Uterus (tissue), 4 donors: ENCODE measurements around the gene HTRA1. TPM values are rescaled to one million over a fixed set of nuclear protein-coding genes. Genes with fewer than 3 reads are reported as not detected.

Source experiments
- DNase-seq, 2 donors: peaks; one replicate each; pipeline ENCODE4 v3.0.0-alpha.2; 2019 to 2020
- H3K27ac ChIP-seq, 2 donors: fragments of 200-600 bp; sonication (generic); 1 replicate in 1 of 2; 2 replicates in 1 of 2; pipeline ENCODE4 v1.5.1; 2016 to 2018
- H3K27me3 ChIP-seq, 2 donors: fragments of 200-600 bp; sonication (generic); one replicate each; pipeline ENCODE4 v1.5.1; 2018 to 2019; ENCODE audit warnings: control low read depth in 1 of 2
- H3K36me3 ChIP-seq, 2 donors: fragments of 200-600 bp; sonication (generic); one replicate each; pipeline ENCODE4 v1.5.1; 2019; ENCODE audit warnings: control low read depth in 1 of 2
- H3K4me1 ChIP-seq, 2 donors: fragments of 200-600 bp; sonication (generic); one replicate each; pipeline ENCODE4 v1.5.1; 2018 to 2019; ENCODE audit warnings: control low read depth in 1 of 2
- H3K4me3 ChIP-seq, 2 donors: fragments of 200-600 bp; sonication (generic); 1 replicate in 1 of 2; 2 replicates in 1 of 2; pipeline ENCODE4 v1.5.1; 2018 to 2019; ENCODE audit warnings: mild to moderate bottlenecking in 1 of 2
- H3K9me3 ChIP-seq, 2 donors: fragments of 200-600 bp; sonication (generic); one replicate each; pipeline ENCODE4 v1.5.1; 2019; ENCODE audit warnings: control low read depth in 1 of 2
- POLR2A ChIP-seq, 2 donors: fragments of 450-650 bp; IDR thresholded peaks; one replicate each; pipeline ENCODE4 v1.6.1; 2016; ENCODE audit warnings: antibody characterized with exemption in 2 of 2, mild to moderate bottlenecking in 1 of 2, moderate library complexity in 1 of 2
- intact Hi-C: fragments of 100-400 bp; cut with DNase I; formaldehyde crosslinking; loops from one replicate; pipeline ENCODE4 v1.15.1; 2023; ENCODE audit warnings: low total_unique reads
- total RNA-seq, 4 donors: library from RNA; depleted of rRNA in 3 of 4; stranded (reverse); fragments of >200 nt in 3 of 4; gene quantifications; one replicate each; pipeline versions ENCODE4 v1.1.0 to v1.2.4, GENCODE V29; 2014 to 2023
- TF ChIP-seq, protein P1 (sequence below), 4 experiments: fragments of 200-600 bp in 2 of 4; fragments of 450-650 bp in 2 of 4; sonication (generic) in 2 of 4; IDR thresholded peaks; one replicate each; pipeline ENCODE4 v1.5.1; 2016 to 2019; ENCODE audit warnings: antibody characterized with exemption in 4 of 4, mild to moderate bottlenecking in 2 of 4, moderate library complexity in 1 of 4
- donor health status: DM: yes; HTN: yes; CAD: no.

The HTRA1 gene
- total RNA-seq, 4 donors from 2014 or later: 98.3 to 153 (median 142) TPM

GRCh38 chr10:122486406-122487080, 25.2 kb downstream of the HTRA1 start:
- TF ChIP-seq, protein P1, sequence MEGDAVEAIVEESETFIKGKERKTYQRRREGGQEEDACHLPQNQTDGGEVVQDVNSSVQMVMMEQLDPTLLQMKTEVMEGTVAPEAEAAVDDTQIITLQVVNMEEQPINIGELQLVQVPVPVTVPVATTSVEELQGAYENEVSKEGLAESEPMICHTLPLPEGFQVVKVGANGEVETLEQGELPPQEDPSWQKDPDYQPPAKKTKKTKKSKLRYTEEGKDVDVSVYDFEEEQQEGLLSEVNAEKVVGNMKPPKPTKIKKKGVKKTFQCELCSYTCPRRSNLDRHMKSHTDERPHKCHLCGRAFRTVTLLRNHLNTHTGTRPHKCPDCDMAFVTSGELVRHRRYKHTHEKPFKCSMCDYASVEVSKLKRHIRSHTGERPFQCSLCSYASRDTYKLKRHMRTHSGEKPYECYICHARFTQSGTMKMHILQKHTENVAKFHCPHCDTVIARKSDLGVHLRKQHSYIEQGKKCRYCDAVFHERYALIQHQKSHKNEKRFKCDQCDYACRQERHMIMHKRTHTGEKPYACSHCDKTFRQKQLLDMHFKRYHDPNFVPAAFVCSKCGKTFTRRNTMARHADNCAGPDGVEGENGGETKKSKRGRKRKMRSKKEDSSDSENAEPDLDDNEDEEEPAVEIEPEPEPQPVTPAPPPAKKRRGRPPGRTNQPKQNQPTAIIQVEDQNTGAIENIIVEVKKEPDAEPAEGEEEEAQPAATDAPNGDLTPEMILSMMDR (IDR thresholded peaks at IDR 0.05): no peak
- no peak for TF ChIP-seq POLR2A (IDR thresholded peaks at IDR 0.05)
- H3K9me3 ChIP-seq: no peaks in the 10 kb centered on the region
- no peaks in the 10 kb centered on the region for H3K27me3 ChIP-seq
- no peak for DNase-seq
- peak overlapping the region; percentile 15 to 71 for H3K27ac ChIP-seq
- intact Hi-C loops: no loop called here
- H3K4me3 ChIP-seq: no peak overlapping the region
- peaks cover 5 to 11% of the 10 kb centered on the region in 2 donors for H3K4me1 ChIP-seq
- H3K36me3 ChIP-seq: no peaks in the 10 kb centered on the region

DNA sequence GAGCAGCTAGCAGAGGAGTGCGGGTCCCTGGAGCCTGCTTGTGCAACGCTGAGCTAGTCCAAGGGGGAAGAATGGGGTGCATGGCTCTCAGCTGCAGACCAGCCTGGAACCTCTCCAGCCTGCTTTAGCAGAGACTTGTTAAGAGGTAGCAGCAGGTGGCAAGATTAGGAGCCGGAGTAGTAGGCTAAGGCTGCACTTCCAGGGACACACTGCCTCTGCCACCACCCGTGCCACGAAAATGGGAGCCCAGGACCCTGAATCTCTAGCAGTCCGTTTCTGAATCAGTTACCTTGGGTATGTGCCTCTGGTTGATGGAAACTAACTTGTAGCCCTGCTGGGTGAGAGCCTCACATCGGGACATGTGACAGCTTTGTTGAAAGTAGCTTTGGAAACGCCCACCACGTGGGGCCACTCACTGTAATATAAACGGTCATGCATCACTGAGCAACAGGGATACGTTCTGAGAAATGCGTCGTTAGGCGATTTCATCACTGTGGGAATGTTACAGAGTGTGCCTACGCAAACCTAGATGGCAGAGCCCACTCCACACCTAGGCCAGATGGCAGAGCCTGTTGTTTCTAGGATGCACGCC, 25.9 kb downstream of the HTRA1 start:
- Histone ChIP-seq H3K4me1 (peaks cover 5 to 17% of the 10 kb centered on the region in 2 donors), H3K27ac (no peak overlapping the region), H3K27me3 (no peaks in the 10 kb centered on the region), H3K4me3 (no peak overlapping the region), H3K36me3 (no peaks in the 10 kb centered on the region), H3K9me3 (no peaks in the 10 kb centered on the region)
- TF ChIP-seq POLR2A (IDR thresholded peaks at IDR 0.05): no peak
- TF ChIP-seq, protein P1 (IDR thresholded peaks at IDR 0.05): no peak
- DNase-seq: no peak
- intact Hi-C loops: no loop called here

DNA sequence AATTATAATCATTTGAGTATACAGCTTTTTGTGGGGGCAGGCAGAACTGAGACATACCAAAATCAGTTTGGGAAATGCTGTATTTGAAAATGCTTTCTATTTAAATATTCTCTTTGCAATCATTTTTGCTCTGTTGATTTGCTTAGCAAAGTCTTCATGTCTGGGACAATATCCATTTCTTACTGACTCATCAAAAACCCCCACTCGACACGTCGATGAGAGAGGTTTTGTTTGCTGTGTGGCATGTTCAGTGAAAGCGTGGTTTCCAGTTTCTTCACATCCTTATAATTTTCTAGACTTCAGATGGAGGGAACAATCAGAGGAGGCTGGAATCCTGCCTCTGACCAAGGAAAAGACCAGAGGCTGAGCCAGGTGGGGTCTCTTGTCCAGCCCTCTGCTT, 28.9 kb downstream of the HTRA1 start:
- Histone ChIP-seq H3K36me3 (no peaks in the 10 kb centered on the region), H3K4me1 (peaks cover 5 to 29% of the 10 kb centered on the region in 2 donors), H3K27me3 (no peaks in the 10 kb centered on the region), H3K4me3 (no peak overlapping the region), H3K9me3 (no peaks in the 10 kb centered on the region), H3K27ac (peak overlapping the region; percentile 73 to 84)
- TF ChIP-seq POLR2A (IDR thresholded peaks at IDR 0.05): no peak
- TF ChIP-seq, protein P1 (IDR thresholded peaks at IDR 0.05): no peak
- intact Hi-C loops: no loop called here
- DNase-seq: no peak

- intact Hi-C loops: no loop called here
- Histone ChIP-seq H3K4me3 (no peak overlapping the region), H3K36me3 (no peaks in the 10 kb centered on the region), H3K27me3 (no peaks in the 10 kb centered on the region), H3K4me1 (peaks cover 5 to 26% of the 10 kb centered on the region in 2 donors), H3K9me3 (no peaks in the 10 kb centered on the region), H3K27ac (peak overlapping the region; percentile 73 to 84)
- DNase-seq: peak; percentile 54 to 69
- TF ChIP-seq, protein P1 (IDR thresholded peaks at IDR 0.05): no peak
- TF ChIP-seq POLR2A (IDR thresholded peaks at IDR 0.05): no peak
Measured at GRCh38 chr10:122490786-122491680, 29.7 kb downstream of the HTRA1 start.
